ENCODE data around the gene AQP12A.

Gene AQP12A

GRCh38 chr2:240747256-240747655 is 55.6 kb downstream of the AQP12A start:
- no peak for DNase-seq

Data from activated T-cell treated with anti-CD3 and anti-CD28 coated beads for 4 hours (primary cell).